ENCODE measurements around the gene INMT. TPM values are rescaled to one million over a fixed set of nuclear protein-coding genes. Genes with fewer than 3 reads are reported as not detected.
"Not testable (repeated sequence)": the region's sequence is repeated elsewhere in the genome, so short reads cannot be mapped to it uniquely, and the experiment has no call there.

Gene INMT
- total RNA-seq (2014; rRNA removed; shearing (Covaris generic)): not detected in 2 replicates
- polyA plus RNA-seq (2014; cell fraction: nucleus; rRNA removed): 0.40 TPM in 1 of 2 replicates, not detected in the other

DNA sequence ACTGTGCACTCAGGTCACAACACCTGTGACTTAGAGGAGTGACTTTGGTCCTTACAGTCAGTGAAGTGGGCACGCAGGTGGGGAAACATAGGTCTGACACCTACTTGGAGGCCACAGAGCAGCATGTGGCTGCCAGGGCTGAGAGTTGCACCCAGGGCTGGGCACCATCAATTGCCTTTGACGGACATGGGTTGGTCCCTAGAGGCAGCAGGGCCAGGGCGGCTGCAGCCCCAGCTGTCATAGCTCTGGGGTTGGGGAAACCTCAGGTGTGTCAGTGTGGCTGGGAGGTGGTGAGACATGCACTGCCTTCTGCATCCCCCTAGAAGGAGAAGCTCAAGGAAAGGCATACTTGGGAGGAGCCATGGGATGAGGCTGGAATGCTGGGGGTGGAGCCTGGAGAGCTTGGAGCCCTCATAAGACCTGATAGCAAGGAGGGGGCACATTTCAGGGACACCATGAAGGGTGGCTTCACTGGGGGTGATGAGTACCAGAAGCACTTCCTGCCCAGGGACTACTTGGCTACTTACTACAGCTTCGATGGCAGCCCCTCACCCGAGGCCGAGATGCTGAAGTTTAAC lies at the start of gene INMT:
TSS of gene INMT (plus strand) at position 440 of the 578 bp plus-strand sequence. CDS start at position 456, 16 bp downstream.
- no peak for DNase-seq (ENCODE audit: extremely low read depth, low read depth)

DNA sequence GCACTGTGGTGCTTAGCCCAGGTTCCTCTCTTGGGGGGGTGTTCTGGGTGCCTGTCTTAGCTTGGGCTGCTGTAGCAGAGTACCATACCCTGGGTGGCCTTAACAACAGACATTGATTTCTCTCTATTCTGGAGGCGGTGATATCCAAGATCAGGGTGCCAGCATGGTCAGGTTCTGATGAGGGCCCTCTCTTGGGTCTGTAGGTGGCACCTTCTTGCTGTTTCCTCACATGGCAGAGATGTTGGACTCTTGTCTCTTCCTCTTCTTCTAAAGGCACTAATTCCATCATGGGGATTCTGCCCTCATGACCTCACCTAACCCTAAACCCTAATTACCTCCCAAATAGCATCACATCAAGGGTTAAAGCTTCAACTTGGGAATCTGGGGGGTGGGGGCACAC lies 49.7 kb upstream of the INMT start:
- no peak for DNase-seq (ENCODE audit: extremely low read depth, low read depth)

DNA sequence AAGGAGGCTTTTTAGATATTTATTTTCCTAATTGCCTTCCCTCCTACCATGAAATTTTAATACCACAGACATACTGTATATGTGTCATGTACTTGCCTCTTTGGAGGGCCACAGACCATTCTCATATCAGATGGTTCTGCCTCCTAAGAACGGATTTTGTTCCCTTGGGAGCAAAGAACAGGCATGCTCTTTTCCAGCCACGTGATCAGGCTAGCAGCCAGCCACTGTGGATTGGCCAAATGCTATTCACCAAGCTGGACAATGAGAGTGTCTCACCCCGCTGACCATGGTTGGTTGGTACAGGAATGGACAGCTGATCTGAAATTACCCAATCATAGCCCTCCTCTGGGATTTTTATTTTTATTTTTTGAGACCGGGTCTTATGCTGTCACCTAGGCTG lies 48.2 kb upstream of the INMT start:
- no peak for DNase-seq (ENCODE audit: extremely low read depth, low read depth)

- DNase-seq (ENCODE audit: extremely low read depth, low read depth): no peak
Observed at GRCh38 chr7:30705008-30705407, 46.9 kb upstream of the INMT start.

DNA sequence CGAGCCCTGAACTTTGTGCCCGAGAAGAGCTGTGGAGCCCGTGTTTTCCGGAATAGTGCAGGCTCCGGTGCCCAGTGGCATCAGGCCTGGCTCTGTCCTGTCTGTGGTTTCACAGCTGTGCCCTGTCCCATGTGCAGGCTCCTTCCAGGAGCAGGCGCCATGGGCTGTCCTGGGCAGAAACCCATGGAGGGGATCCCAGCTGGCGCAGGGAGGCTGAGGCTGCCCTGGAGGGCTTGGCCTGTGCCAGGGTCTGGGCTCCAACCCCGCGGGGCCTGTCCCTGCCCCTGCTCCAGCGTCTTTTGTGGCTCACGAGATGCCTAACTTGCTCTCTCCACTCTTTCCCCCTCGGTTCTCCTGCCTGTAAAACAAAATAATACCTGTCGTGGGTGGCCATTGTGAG lies 46.3 kb upstream of the INMT start:
- no peak for DNase-seq (ENCODE audit: extremely low read depth, low read depth)

- DNase-seq (ENCODE audit: extremely low read depth, low read depth): no peak
Observed at GRCh38 chr7:30706316-30706715, 45.6 kb upstream of the INMT start.

DNA sequence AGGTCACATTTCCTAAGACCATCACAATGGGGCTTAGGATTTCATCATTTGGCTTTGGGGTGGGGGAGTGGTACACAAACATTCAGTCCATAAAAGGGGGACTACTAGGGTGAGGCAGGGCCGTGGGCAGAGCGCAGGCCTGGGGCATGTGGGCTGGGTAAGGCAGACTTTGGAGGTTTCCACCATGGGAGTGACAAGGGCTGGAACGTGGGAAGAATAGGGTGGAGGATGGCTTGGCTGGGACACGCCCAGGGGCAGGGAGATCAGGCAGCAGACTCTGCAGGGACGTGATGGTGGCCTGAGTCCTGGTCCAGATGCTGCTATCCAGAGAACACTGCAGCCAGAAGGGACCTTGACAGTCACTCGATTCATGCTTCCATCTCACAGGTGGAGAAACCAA lies 45.0 kb upstream of the INMT start:
- DNase-seq (ENCODE audit: extremely low read depth, low read depth): no peak

- DNase-seq (ENCODE audit: extremely low read depth, low read depth): no peak
Observed at GRCh38 chr7:30707391-30708357, 44.3 kb upstream of the INMT start.

GRCh38 chr7:30708412-30708811 lies 43.5 kb upstream of the INMT start:
- DNase-seq (ENCODE audit: extremely low read depth, low read depth): no peak

- no peak for DNase-seq (ENCODE audit: extremely low read depth, low read depth)
Observed at GRCh38 chr7:30708983-30709382, 43.0 kb upstream of the INMT start.

GRCh38 chr7:30709549-30709948 lies 42.4 kb upstream of the INMT start:
- DNase-seq (ENCODE audit: extremely low read depth, low read depth): no peak

GRCh38 chr7:30710669-30711068 lies 41.3 kb upstream of the INMT start:
- no peak for DNase-seq (ENCODE audit: extremely low read depth, low read depth)

DNA sequence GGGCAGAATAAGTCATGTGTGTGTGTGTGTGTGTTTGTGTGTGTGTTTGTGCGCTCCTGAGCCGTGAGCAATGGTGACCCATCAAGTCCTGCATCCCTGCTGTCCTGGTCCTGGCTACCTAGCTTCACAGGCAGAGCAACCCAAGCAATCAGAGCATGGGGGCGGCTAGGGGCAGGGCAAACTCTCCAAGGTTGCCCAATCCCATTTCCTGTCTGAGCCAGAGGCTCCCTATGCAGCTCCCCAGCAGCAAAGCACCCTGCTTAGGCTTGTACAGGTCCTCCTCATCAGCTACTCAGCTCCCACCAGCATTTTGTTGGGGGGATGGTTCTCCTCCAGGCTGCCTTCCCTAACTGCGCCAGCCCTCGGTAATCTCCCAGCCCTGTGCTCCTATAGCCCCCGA lies 38.5 kb upstream of the INMT start:
- DNase-seq (ENCODE audit: extremely low read depth, low read depth): no peak

DNA sequence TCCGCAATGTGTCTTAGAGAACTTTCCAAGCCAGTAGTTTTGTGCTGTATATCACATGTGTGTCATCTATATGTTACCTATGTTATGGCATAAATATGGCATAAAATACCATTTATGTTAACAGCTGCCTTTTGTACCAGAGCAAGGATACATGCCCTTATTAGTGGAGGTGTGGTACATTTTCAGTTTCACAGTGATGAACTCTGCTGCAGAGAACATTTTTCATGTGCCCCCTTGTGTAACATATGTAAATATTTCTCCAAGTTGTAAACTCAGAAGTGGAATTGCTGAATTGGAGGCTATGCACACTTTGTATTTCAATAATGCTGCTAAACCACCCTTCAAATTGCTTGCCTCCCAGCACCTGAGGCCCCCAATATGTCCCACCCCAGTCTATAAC lies 37.8 kb upstream of the INMT start:
- DNase-seq (ENCODE audit: extremely low read depth, low read depth): no peak

DNA sequence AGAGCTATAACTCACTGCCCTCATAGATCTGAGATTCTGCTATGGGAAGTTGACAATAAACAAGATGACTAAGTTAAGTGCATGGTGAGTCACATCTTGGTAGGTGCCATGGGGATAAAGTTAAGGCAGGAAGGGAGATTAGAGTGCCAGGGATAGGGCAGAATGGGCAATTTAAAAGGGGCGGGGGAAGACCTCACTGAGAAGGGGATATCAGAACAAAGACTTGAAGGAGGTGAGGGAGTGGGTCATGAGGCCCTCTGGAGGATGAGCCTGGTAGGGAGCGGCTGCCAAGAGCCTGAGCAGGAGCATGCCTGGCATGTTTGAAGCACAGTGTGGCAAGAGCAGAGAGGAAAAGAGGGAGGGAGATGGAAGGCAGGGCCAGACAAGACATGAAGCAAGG lies 34.8 kb upstream of the INMT start:
- DNase-seq (ENCODE audit: extremely low read depth, low read depth): no peak

- not testable (repeated sequence) for DNase-seq (ENCODE audit: extremely low read depth, low read depth)
Observed at GRCh38 chr7:30719434-30719833, 32.5 kb upstream of the INMT start.

DNA sequence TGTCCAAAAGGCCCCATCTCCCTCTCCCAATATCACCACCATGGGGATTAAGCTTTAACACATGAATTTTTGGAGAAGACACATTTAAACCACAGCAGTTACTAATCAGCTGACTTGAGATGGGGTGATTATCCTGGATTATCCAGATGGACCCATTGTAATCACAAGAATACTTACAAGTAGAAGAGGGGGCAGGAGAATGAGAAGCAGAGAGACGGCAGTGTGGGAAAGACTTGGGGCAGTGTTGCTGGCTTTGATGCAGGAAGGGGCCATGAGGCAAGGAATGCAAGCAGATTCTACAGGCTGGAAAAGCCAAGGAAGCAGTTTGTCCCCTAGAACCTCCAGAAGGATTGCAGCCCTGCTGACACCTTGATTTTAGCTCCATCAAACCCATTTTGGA lies 30.7 kb upstream of the INMT start:
- DNase-seq (ENCODE audit: extremely low read depth, low read depth): no peak

- DNase-seq (ENCODE audit: extremely low read depth, low read depth): no peak
Observed at GRCh38 chr7:30722187-30722586, 29.7 kb upstream of the INMT start.

DNA sequence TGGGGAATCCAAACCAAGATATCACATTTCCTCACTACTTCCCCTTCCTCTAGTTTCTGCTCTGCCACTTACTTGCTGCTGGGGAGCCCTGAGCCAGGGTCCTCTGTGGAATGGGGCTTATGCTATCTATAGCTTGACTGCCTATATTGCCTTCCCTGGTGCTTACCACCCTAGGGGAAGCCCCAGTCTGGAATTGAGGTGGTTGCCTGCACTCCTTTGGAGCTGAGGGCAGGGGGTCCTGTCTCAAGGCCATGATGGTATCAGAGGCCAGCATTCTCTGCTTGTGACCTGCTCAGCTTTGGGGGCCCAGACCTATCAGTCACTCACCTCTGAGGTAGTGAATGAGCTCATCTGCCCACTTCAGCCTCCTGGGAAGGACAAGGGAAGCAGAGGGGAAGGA lies 29.3 kb upstream of the INMT start:
- no peak for DNase-seq (ENCODE audit: extremely low read depth, low read depth)

DNA sequence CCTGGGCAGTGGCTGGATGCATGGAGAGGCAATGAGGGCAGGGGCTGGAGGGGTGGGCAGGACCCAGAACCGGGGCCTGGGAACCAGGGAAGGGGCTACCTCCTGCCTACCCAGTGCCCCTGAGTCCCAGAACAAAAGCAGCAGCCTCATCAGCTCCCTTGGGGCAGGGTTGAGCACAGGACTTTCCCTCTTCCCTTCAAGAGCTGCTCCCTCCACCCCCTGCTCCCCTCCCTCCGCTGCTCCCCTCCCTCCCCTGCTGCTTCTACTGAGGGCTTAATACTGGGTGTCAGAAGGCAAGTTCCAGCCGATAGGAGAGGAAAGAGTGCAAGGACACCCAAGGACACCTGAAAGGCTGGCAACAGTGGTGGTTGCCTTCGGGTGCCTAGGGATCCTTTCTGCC lies 28.2 kb upstream of the INMT start:
- DNase-seq (ENCODE audit: extremely low read depth, low read depth): no peak

GRCh38 chr7:30726296-30727006 lies 25.5 kb upstream of the INMT start:
- DNase-seq (ENCODE audit: extremely low read depth, low read depth): no peak
